H1 (cell line): ENCODE measurements around the gene ANKS1B. TPM values are rescaled to one million over a fixed set of nuclear protein-coding genes. Genes with fewer than 3 reads are reported as not detected.

Experiments used
- CTCF ChIA-PET: fragments of 300-600 bp; sonication (Branson Sonifier 250); formaldehyde crosslinking; loops from one replicate; lab custom pipeline; 2021; ENCODE audit not compliant: partially characterized antibody; lab: Charles Lee
- POLR2A ChIA-PET: fragments of 300-600 bp; sonication (Branson Sonifier 250); formaldehyde crosslinking; loops from one replicate; lab custom pipeline; 2021; ENCODE audit warnings: inconsistent platforms; ENCODE audit not compliant: partially characterized antibody; lab: Charles Lee
- DNase-seq, 2 experiments: peaks; one replicate each; pipeline versions ENCODE4 v3.0.0 to v3.0.0-alpha.2; 2010 to 2022; ENCODE audit warnings: low spot score in 2 of 2, low read depth in 1 of 2, mixed read lengths in 1 of 2
- FAIRE-seq: peaks from 2 replicates; lab custom pipeline; 2011; peaks lifted over from hg19 to GRCh38; lab: Jason Lieb, UNC
- H2AFZ ChIP-seq: 2 replicates; pipeline ENCODE4 v1.8.1; 2012; ENCODE audit warnings: low read length, inconsistent platforms
- H2AK5ac ChIP-seq: 2 replicates; pipeline ENCODE4 v1.6.1; 2013; ENCODE audit warnings: low read depth, low read length
- H2BK120ac ChIP-seq: replicated peaks from 2 replicates; pipeline ENCODE3; 2013; ENCODE audit warnings: low read depth, low read length, inconsistent platforms
- H2BK12ac ChIP-seq: 2 replicates; pipeline ENCODE4 v1.6.1; 2013; ENCODE audit warnings: low read depth, low read length
- H2BK15ac ChIP-seq: 2 replicates; pipeline ENCODE4 v1.6.1; 2013; ENCODE audit warnings: low read length
- H2BK20ac ChIP-seq: 2 replicates; pipeline ENCODE4 v1.6.1; 2013; ENCODE audit warnings: low read length
- H2BK5ac ChIP-seq: 2 replicates; pipeline ENCODE4 v1.6.1; 2013; ENCODE audit warnings: low read depth, low read length
- H3K14ac ChIP-seq: 2 replicates; pipeline ENCODE4 v1.6.1; 2013; ENCODE audit warnings: inconsistent platforms; ENCODE audit not compliant: insufficient read length
- H3K18ac ChIP-seq: 2 replicates; pipeline ENCODE4 v1.6.1; 2013; ENCODE audit warnings: low read length; ENCODE audit errors: extremely low read depth
- H3K23ac ChIP-seq: 2 replicates; pipeline ENCODE4 v1.6.1; 2013; ENCODE audit warnings: inconsistent platforms; ENCODE audit not compliant: insufficient read length
- H3K23me2 ChIP-seq: 2 replicates; pipeline ENCODE4 v1.6.1; 2013; ENCODE audit warnings: low read depth, low read length
- H3K27ac ChIP-seq: 2 replicates; pipeline ENCODE4 v1.6.1; 2011; ENCODE audit warnings: low read depth, low read length, inconsistent platforms
- H3K27me3 ChIP-seq, 4 experiments: replicated peaks in 1 of 4; 1 replicate in 1 of 4; 2 replicates in 3 of 4; pipeline versions ENCODE4 v1.6.1 to v1.8.1; 2011 to 2013; ENCODE audit warnings: low read length in 3 of 4, mild to moderate bottlenecking in 3 of 4, inconsistent platforms in 2 of 4, mixed read lengths in 2 of 4, moderate library complexity in 1 of 4; ENCODE audit not compliant: control insufficient read depth in 3 of 4, insufficient read depth in 3 of 4; ENCODE audit errors: extremely low read depth in 1 of 4
- H3K36me3 ChIP-seq, 4 experiments: 2 replicates each; pipeline versions ENCODE4 v1.6.1 to v1.8.1; 2011 to 2013; ENCODE audit warnings: mild to moderate bottlenecking in 4 of 4, low read length in 3 of 4, moderate library complexity in 2 of 4, control low read depth in 1 of 4, inconsistent platforms in 1 of 4; ENCODE audit not compliant: insufficient read depth in 4 of 4, control insufficient read depth in 2 of 4
- H3K4ac ChIP-seq: replicated peaks from 2 replicates; pipeline ENCODE3; 2013; ENCODE audit warnings: low read length, low read depth, mixed read lengths, inconsistent platforms; ENCODE audit not compliant: insufficient read length
- H3K4me1 ChIP-seq, 4 experiments: replicated peaks in 1 of 4; 1 replicate in 1 of 4; 2 replicates in 3 of 4; pipeline versions ENCODE4 v1.6.1 to v1.8.1; 2011 to 2013; ENCODE audit warnings: low read length in 3 of 4, inconsistent platforms in 2 of 4, mixed read lengths in 1 of 4; ENCODE audit not compliant: insufficient read depth in 4 of 4, control insufficient read depth in 3 of 4
- H3K4me2 ChIP-seq, 2 experiments: 2 replicates each; pipeline versions ENCODE4 v1.6.1 to v1.8.1; 2011 to 2013; ENCODE audit warnings: low read depth in 2 of 2, low read length in 2 of 2, control low read depth in 1 of 2, inconsistent platforms in 1 of 2, mild to moderate bottlenecking in 1 of 2; ENCODE audit not compliant: insufficient read depth in 1 of 2
- H3K4me3 ChIP-seq, 4 experiments: fragments of 200-600, 300-600 bp in 1 of 4; sonication (generic), shearing (Covaris generic), sonication (Bioruptor Twin) in 1 of 4; 2 replicates each; pipeline versions ENCODE4 v1.5.1 to v1.8.1; 2011 to 2016; ENCODE audit warnings: low read length in 4 of 4, low read depth in 3 of 4, control low read depth in 2 of 4, inconsistent platforms in 2 of 4, mild to moderate bottlenecking in 2 of 4, mixed read lengths in 1 of 4, moderate library complexity in 1 of 4; ENCODE audit not compliant: insufficient read depth in 2 of 4; ENCODE audit errors: extremely low read depth in 1 of 4
- H3K56ac ChIP-seq: replicated peaks from 2 replicates; pipeline ENCODE3; 2013; ENCODE audit warnings: low read depth, mild to moderate bottlenecking, mixed read lengths, low read length, inconsistent platforms; ENCODE audit not compliant: insufficient read length
- H3K79me1 ChIP-seq: 2 replicates; pipeline ENCODE4 v1.6.1; 2013; ENCODE audit warnings: low read depth, low read length, control low read depth
- H3K79me2 ChIP-seq, 2 experiments: 2 replicates each; pipeline versions ENCODE4 v1.6.1 to v1.8.1; 2012 to 2013; ENCODE audit warnings: low read length in 2 of 2, mild to moderate bottlenecking in 2 of 2, inconsistent platforms in 1 of 2; ENCODE audit not compliant: insufficient read depth in 2 of 2, control insufficient read depth in 1 of 2
- H3K9ac ChIP-seq, 4 experiments: replicated peaks in 1 of 4; 1 replicate in 1 of 4; 2 replicates in 3 of 4; pipeline versions ENCODE4 v1.6.1 to v1.8.1; 2011 to 2013; ENCODE audit warnings: low read depth in 3 of 4, low read length in 3 of 4, control low read depth in 2 of 4, mild to moderate bottlenecking in 2 of 4, moderate library complexity in 2 of 4, inconsistent platforms in 1 of 4; ENCODE audit errors: extremely low read depth in 1 of 4
- H3K9me3 ChIP-seq, 2 experiments: 2 replicates each; pipeline versions ENCODE4 v1.6.1 to v1.8.1; 2012 to 2013; ENCODE audit warnings: mild to moderate bottlenecking in 2 of 2, moderate library complexity in 2 of 2, control low read depth in 1 of 2, inconsistent platforms in 1 of 2, low read depth in 1 of 2, low read length in 1 of 2, mixed read lengths in 1 of 2; ENCODE audit not compliant: insufficient read depth in 2 of 2
- H4K20me1 ChIP-seq, 2 experiments: replicated peaks in 1 of 2; 2 replicates each; pipeline versions ENCODE3 to v1.8.1; 2011 to 2013; ENCODE audit warnings: inconsistent platforms in 2 of 2, low read length in 2 of 2, mild to moderate bottlenecking in 1 of 2; ENCODE audit not compliant: insufficient read depth in 2 of 2, control insufficient read depth in 1 of 2
- H4K5ac ChIP-seq: 2 replicates; pipeline ENCODE4 v1.6.1; 2013; ENCODE audit warnings: low read length, low read depth, mixed read lengths, inconsistent platforms; ENCODE audit not compliant: insufficient read length
- H4K8ac ChIP-seq: 2 replicates; pipeline ENCODE4 v1.8.0; 2013; ENCODE audit warnings: mild to moderate bottlenecking, moderate library complexity, low read length, inconsistent platforms; ENCODE audit not compliant: insufficient read depth; ENCODE audit errors: extremely low read depth
- H4K91ac ChIP-seq: replicated peaks from 2 replicates; pipeline ENCODE3; 2013; ENCODE audit warnings: low read length, mixed read lengths, inconsistent platforms; ENCODE audit not compliant: insufficient read length
- EP300 ChIP-seq, 2 experiments: IDR thresholded peaks; 1 replicate in 1 of 2; 2 replicates in 1 of 2; pipeline ENCODE4 v1.6.1; 2011 to 2012; ENCODE audit warnings: low read depth in 2 of 2, low read length in 2 of 2, mild to moderate bottlenecking in 2 of 2, borderline replicate concordance in 1 of 2, inconsistent platforms in 1 of 2, moderate library complexity in 1 of 2
- NANOG ChIP-seq: IDR thresholded peaks from 2 replicates; pipeline ENCODE4 v1.6.1; 2011; ENCODE audit warnings: low read length, low read depth, mild to moderate bottlenecking, inconsistent platforms; ENCODE audit not compliant: insufficient read depth, poor library complexity, severe bottlenecking
- POU5F1 ChIP-seq: IDR thresholded peaks from 2 replicates; pipeline ENCODE4 v1.6.1; 2011; ENCODE audit warnings: low read depth, mild to moderate bottlenecking, low read length, moderate library complexity
- WGBS, 2 experiments: shearing (Covaris generic) in 1 of 2; methylation state at CpG; one replicate each; pipeline versions ENCODE4 v1.1.6 to v1.1.7; 2013 to 2015; ENCODE audit warnings: low lambda C conversion rate in 2 of 2, mixed read lengths in 2 of 2, inconsistent platforms in 1 of 2, low coverage in 1 of 2, missing lambda C conversion rate in 1 of 2; ENCODE audit not compliant: insufficient replicate concordance in 2 of 2, insufficient coverage in 1 of 2, insufficient read length in 1 of 2; ENCODE audit errors: extremely low coverage in 1 of 2, missing lambda C conversion rate in 1 of 2; 5-methylcytosine and 5-hydroxymethylcytosine counted together
- polyA plus RNA-seq, 7 experiments: library from polyadenylated mRNA; depleted of rRNA in 3 of 7; stranded (reverse) in 5 of 7; unstranded in 2 of 7; fragments of >200 nt in 5 of 7; fragments of 200-250 nt in 2 of 7; gene quantifications; 1 replicate in 5 of 7; 2 replicates in 1 of 7; 4 replicates in 1 of 7; pipeline versions ENCODE4 v1.2.1 to v1.2.3, GENCODE V29; 2011 to 2013; ENCODE audit warnings: missing spikeins in 2 of 7, mixed read lengths in 2 of 7
- total RNA-seq: library from RNA; stranded (reverse); fragmentation: NEBNext Ultra II Directional; extraction: Animal tissue kit (Norgen Biotek cat#: 25700); gene quantifications from 2 replicates; pipeline ENCODE4 v1.2.1, GENCODE V29; 2021

ANKS1B gene
- total and polyA plus RNA-seq, 2 of the 8 experiments (the other 6 are each of a cell fraction or from before 2014, with no cell fraction given): 2.7 to 6.1 TPM

- ChIA-PET POLR2A (no interaction called here), CTCF (no interaction called here)
- peak overlapping the region in 1 of 4 experiments; percentile 16; a peak in 1 of 8 replicates for H3K4me3 ChIP-seq
- WGBS, 2 experiments: 57% methylated on average over 4 of the region's 4 CpGs; no CpG with 5 or more reads in 1 of the 2 experiments
- no peaks in the 10 kb centered on the region for H3K79me2 ChIP-seq
- H3K4me2 ChIP-seq: no peak overlapping the region
- DNase-seq (no peak), FAIRE-seq (no peak)
- H2AK5ac ChIP-seq: no peak overlapping the region
- H3K9ac ChIP-seq: no peak overlapping the region
- H2AFZ ChIP-seq: no peak overlapping the region
- no peaks in the 10 kb centered on the region for H3K79me1 ChIP-seq
- no peaks in the 10 kb centered on the region; a peak in 1 of 4 replicates for H3K9me3 ChIP-seq
- no peak overlapping the region for H2BK12ac ChIP-seq
- H2BK20ac ChIP-seq: no peak overlapping the region
- no peak overlapping the region for H4K8ac ChIP-seq
- H3K4ac ChIP-seq: no peak overlapping the region
- no peak overlapping the region for H4K5ac ChIP-seq
- no peak overlapping the region for H2BK5ac ChIP-seq
- H3K14ac ChIP-seq: no peak overlapping the region
- H3K18ac ChIP-seq: no peak overlapping the region
- H4K20me1 ChIP-seq: no peaks in the 10 kb centered on the region
- H3K23ac ChIP-seq: no peak overlapping the region
- H2BK120ac ChIP-seq: no peak overlapping the region
- no peak overlapping the region for H4K91ac ChIP-seq
- H2BK15ac ChIP-seq: no peak overlapping the region
- H3K23me2 ChIP-seq: no peaks in the 10 kb centered on the region
- H3K27ac ChIP-seq: no peak overlapping the region
- no peak overlapping the region for H3K56ac ChIP-seq
- H3K36me3 ChIP-seq: no peaks in the 10 kb centered on the region
- peaks cover 0 to 3% (median under 1%) of the 10 kb centered on the region in 4 experiments; a peak in 2 of 7 replicates for H3K27me3 ChIP-seq
- H3K4me1 ChIP-seq: peaks cover 0 to 4% (median 0%) of the 10 kb centered on the region in 4 experiments; a peak in 2 of 7 replicates
- TF ChIP-seq NANOG (peak; percentile 67), EP300 (IDR thresholded peaks at IDR 0.05; ENCODE audit: borderline replicate concordance in 1 of 2, low read depth in 2 of 2, low read length in 2 of 2) (no peak), POU5F1 (peak; percentile 77; the same call in 1 of the 2 replicates)
These were observed 958.2 kb downstream of the ANKS1B start for GRCh38 chr12:99026332-99027054.
